Measurements from ENCODE around the gene MYCT1.
A peak's percentile ranks its signal among the peaks of the same experiment; 100 is the strongest.
"Not testable (repeated sequence)": the region's sequence is repeated elsewhere in the genome, so short reads cannot be mapped to it uniquely, and the experiment has no call there.

Gene MYCT1, protein sequence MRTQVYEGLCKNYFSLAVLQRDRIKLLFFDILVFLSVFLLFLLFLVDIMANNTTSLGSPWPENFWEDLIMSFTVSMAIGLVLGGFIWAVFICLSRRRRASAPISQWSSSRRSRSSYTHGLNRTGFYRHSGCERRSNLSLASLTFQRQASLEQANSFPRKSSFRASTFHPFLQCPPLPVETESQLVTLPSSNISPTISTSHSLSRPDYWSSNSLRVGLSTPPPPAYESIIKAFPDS

DNA sequence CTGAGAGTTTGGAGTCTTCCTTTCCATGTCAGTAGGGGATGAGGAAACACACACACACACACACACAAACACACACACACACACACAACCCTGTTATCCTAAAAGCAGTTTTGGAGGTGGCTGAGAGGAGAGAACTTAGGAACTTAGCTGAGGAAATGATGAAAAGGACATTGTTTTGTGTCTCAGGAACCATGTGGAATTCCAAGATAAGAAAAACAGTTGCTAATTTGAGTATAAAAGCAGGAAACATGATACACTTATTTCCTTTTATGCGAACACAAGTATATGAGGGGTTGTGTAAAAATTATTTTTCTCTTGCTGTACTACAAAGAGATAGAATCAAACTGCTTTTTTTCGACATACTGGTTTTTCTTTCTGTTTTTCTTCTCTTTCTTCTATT is at the start of gene MYCT1:
Gene MYCT1 (plus strand): TSS at position 264 of the 400 bp plus-strand sequence. CDS start 6 bp downstream, at position 270.
- DNase-seq (ENCODE audit: low spot score) = peak; percentile 94

DNA sequence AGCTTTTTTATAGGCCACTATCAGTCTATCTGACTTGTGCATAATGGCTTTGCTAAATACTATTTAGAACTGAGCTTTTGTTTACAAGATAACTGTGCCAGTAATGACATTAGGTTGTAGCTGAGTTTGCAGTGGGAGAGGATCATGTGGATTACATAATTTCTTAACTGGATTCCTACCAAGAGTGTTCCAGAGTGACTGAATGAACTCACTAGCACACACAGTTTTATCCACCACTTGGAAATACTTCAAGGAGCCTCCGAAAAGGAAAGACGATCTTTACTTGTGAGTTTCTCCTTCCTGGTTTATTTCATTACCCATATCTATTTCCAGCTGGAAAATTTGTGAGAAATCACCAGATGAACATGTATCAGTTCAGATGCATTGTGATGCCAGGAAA is 49.6 kb upstream of the MYCT1 start:
- no peak for DNase-seq (ENCODE audit: low spot score)

- no peak for DNase-seq (ENCODE audit: low spot score)
These were observed 45.7 kb upstream of the MYCT1 start for GRCh38 chr6:152651986-152652385.

GRCh38 chr6:152661776-152662175 is 35.9 kb upstream of the MYCT1 start:
- DNase-seq (ENCODE audit: low spot score) = no peak

DNA sequence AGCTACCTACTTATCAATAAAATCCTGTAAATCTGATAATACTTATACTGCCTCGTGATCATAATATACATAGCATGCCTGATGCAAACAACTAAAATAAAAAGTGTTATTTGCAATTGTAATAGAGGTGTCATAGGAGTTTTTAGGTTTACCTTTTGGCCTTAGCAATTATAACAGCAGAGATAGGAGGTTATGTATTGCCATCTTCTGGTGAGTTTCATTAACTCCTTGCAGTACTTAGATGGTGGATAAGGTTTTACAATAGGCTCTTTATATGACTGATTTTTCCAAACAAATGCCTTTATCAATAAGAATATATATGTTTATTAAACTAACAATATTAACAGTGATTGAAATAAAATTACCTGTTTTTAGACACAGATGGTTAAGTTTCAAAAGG is 27.8 kb upstream of the MYCT1 start:
- DNase-seq (ENCODE audit: low spot score) = peak; percentile 54

- peak; percentile 63 for DNase-seq (ENCODE audit: low spot score)
These were observed 26.5 kb upstream of the MYCT1 start for GRCh38 chr6:152671171-152671570.

DNA sequence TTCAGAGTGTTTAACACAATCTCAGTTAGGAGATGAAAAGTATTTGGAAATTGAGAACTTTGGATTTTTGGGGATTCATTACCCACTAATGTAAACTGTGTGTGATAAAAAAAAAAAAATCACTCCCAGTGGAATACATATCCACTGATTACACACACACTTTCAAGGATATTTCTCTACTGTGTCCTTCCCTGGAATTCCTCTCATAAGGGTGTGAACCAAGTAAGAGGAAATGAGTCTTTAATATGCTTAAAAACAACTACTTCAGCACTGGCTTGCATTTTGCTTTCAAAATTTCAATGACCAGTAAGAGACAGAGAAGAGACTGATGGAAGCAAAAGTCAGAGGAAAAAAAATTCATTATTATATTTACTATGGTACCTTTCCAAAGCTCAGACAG is 24.5 kb upstream of the MYCT1 start:
- peak; percentile 68 for DNase-seq (ENCODE audit: low spot score)

DNA sequence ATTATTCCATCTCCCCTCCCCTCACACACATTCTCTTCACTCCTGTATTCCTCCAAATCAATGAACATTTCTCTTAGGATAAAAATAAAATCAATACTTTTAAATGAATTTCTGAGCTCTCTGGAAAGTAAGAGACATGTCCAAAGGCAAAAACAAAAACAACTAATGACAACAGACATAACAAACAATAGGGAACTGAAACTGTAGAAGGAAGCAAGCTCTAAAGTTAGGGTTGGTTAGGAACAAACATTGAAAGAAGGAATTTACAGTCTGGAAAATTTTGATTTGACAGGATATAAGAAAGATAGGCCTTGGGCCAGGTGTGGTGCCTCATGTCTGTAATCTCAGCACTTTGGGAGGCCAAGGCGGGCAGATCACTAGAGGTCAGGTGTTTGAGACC is 17.5 kb upstream of the MYCT1 start:
- DNase-seq (ENCODE audit: low spot score) = no peak

DNA sequence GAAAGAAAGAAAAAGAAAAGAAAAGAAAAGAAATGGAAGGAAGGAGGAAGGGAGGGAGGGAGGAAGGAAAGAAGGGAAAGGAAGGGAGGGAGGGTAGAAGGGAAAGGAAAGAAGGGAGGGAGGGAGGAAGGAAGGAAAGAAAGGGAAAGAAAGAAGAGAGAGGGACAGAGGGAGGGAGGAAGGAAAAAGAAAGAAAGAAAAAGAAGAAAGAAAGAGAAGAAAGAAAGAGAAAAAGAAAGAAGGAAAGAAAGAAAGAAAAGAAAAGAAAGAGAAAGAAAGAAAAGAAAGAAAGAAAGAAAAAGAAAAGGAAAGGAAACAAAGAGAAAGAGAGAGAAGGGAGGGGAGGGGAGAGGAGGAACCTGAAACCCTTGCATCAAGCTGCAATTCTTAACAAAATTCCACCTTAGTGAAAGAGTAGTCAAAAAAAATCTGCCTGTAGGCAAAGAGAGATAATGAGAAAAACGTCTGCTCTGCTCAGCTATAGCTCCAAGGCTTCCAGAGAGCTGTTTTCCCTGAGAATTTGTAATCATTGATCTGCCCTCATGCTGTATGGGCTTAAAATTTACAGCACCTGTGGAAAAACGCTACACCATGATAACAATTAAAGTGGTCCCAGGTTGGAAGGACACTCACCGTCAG is 16.7 kb upstream of the MYCT1 start:
- no peak for DNase-seq (ENCODE audit: low spot score)

- DNase-seq (ENCODE audit: low spot score) = no peak
These were observed 15.6 kb upstream of the MYCT1 start for GRCh38 chr6:152682141-152682540.

DNA sequence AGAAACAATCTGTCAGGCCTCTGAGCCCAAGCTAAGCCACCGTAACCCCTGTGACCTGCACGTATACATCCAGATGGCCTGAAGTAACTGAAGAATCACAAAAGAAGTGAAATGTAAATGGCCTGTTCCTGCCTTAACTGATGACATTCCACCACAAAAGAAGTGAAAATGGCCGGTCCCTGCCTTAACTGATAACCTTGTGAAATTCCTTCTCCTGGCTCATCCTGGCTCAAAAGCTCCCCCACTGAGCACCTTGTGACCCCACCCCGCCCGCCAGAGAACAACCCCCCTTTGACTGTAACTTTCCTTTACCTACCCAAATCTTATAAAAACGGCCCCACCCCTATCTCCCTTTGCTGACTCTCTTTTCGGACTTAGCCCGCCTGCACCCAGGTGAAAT is 14.8 kb upstream of the MYCT1 start:
- not testable (repeated sequence) for DNase-seq (ENCODE audit: low spot score)

GRCh38 chr6:152685819-152686218 is 11.9 kb upstream of the MYCT1 start:
- DNase-seq (ENCODE audit: low spot score) = no peak

DNA sequence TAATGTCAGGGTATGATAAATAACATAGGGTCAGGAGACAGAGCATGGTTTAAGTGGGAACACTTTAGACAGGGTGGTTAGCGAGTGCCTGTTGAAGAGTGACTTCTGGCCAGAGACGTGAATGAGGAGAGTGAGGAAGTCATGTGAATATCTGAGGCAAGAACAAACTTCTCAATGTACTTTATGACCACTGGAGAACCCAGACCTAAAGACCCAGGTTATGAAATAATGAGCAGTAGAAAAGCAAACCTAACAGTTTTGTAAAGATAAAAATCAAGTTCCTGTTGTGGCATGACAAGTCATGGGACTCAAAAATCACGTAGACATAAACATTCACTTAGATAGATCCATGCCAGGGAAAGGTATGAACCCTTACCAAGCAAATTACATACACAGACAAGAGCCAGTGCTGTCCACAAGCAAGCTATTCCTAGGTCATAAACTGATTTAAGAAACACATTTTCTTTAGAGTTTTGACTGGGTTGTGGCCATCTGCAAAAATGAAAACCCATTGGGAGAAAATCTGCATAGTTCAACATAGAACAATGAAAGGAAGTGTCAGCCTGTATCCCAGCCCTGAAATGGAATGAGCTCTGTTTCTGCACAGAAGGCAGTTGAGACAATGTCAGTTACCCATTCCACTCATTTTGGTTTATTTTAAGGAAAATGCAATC is 2.2 kb upstream of the MYCT1 start:
- DNase-seq (ENCODE audit: low spot score) = peak; percentile 72

DNA sequence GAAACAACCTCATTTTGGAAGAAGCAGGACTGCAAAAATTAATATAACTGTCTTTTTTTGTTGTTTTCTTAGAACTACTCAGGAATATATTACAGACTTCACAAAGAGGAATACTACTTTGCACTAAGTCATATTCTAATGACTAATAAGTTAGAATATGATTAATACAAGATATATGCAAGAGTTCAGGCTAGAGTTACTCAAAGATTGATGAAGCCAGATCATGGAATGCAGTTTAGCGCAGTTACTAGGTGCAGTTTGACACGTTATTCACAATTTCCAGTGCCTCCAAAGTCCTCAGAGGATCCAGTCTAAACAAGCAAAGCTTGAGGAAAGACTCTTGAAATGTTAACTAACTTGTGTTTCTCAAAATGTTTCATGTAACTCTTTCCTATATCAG is 1.2 kb upstream of the MYCT1 start:
- peak; percentile 71 for DNase-seq (ENCODE audit: low spot score)

GRCh38 chr6:152698692-152699091 is 995 bp downstream of the MYCT1 start:
- peak; percentile 65 for DNase-seq (ENCODE audit: low spot score)

DNA sequence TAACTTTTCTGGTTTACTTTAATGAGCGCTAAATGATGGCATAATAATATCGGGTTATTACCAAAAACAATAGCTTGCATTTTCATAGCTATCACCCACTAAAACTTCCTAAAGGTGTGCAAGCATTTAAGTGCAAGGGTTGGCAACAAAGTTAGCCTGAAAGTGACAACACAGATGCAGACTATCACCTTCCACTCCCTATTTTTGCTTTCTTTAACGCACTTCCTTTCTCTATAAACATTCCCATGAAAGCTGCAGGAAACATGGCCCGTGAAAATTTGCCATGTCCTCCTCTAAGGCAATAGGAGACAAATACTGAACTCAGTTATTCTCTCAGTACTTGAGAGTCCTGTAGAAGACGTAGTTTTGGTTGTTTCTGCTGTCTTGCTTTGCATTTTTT is 2.7 kb downstream of the MYCT1 start:
- DNase-seq (ENCODE audit: low spot score) = peak; percentile 50

- peak; percentile 50 for DNase-seq (ENCODE audit: low spot score)
These were observed 3.6 kb downstream of the MYCT1 start for GRCh38 chr6:152701081-152701862.

- DNase-seq (ENCODE audit: low spot score) = peak; percentile 38
These were observed 4.2 kb downstream of the MYCT1 start for GRCh38 chr6:152701863-152702401.

GRCh38 chr6:152703750-152704149 is 6.1 kb downstream of the MYCT1 start:
- not testable (repeated sequence) for DNase-seq (ENCODE audit: low spot score)

- DNase-seq (ENCODE audit: low spot score) = no peak
These were observed 7.6 kb downstream of the MYCT1 start for GRCh38 chr6:152705327-152705726.

- no peak for DNase-seq (ENCODE audit: low spot score)
These were observed 18.6 kb downstream of the MYCT1 start for GRCh38 chr6:152716322-152716721.

GRCh38 chr6:152720974-152721373 is 23.3 kb downstream of the MYCT1 start:
- peak; percentile 98 for DNase-seq (ENCODE audit: low spot score)

All from kidney capillary endothelial cell (primary cell).